GM10847 (cell line): ENCODE results near the gene MAN2A1.

Source experiments
- POLR2A ChIP-seq: IDR thresholded peaks from 2 replicates; pipeline ENCODE4 v1.6.1; 2011; ENCODE audit not compliant: insufficient read length; ENCODE audit errors: extremely low read depth

MAN2A1 gene

GRCh38 chr5:109910874-109911273, 221.1 kb downstream of the MAN2A1 start:
- no peak for TF ChIP-seq POLR2A

DNA sequence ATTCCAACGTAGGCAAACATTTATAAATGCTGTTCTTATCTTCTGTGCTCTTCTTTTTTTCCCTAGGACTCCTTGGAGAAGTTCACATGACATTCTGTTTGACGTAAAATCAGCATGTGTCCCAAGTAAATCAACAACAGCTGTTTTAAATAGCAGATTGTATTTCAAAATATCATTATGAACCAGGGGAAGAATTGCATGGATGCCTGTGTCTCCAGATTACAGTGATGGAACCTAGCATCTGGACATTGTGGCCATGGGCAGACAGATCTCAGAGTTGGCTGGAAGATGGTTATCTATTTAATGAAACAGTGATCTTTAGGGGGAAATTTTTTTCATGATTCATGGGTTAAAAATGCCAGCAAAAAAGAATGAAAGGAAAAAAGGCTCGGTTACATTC, 222.0 kb downstream of the MAN2A1 start:
- TF ChIP-seq POLR2A = no peak

DNA sequence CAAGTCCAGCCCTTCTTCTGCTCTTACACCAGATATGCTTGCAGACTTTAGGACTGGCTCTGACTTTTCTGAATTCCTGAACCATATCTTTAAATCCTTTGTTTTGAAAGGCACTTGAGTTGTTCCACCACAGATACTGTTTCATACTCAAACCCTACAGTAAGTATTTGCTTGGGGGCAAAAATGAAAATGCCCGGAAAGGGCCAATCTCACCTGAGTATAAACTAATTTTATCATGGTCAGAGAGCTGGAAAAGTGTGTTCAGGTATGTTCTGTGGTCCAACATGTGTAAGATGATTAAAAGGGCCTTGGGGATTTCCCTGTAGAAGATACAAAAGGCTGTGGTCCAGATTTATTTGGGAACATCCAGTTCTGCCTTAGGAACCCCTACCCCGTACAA, 225.2 kb downstream of the MAN2A1 start:
- TF ChIP-seq POLR2A = no peak

DNA sequence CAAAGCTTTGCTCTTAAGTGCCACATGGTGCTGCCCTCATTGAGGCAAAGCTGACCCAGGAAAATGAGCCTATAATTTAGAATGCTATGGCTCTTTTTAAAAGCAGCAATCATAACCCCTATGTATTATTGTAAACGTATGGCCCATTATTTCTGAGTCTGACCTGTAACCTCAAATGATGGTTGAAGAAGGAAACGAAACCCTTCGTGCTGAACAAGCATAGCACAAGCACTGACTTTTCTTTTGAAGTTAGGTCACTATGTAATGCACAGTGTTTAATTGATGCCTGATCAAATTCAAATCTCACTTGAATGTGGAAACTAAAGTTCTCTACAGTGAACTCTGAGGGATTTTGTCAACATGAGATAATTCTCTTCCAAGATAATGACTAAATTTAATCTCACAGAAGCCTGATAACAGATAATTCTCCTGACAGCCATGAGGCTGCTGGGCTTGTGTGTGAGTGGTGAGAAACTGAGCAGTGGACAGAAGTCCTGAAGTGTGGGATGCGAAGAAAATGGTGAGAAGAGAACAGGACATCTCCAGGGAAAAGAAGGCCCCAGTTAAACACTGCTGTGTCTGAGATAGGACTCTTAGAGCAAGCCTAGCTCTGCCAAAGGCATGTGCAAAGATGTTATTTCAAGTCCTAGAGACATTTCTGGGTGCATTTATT, 226.9 kb downstream of the MAN2A1 start:
- TF ChIP-seq POLR2A = no peak
